Neural progenitor cell (in vitro differentiated cells): Measurements from ENCODE around the gene CCDC18. TPM values are rescaled to one million over a fixed set of nuclear protein-coding genes. Genes with fewer than 3 reads are reported as not detected.
"Not testable (repeated sequence)": the region's sequence is repeated elsewhere in the genome, so short reads cannot be mapped to it uniquely, and the experiment has no call there.

ENCODE experiments used
- DNase-seq: peaks from one replicate; pipeline ENCODE4 v3.0.0-alpha.2; 2016; ENCODE audit warnings: low spot score
- H2AFZ ChIP-seq: fragments of 200-600 bp; sonication (generic); replicated peaks from 2 replicates; pipeline ENCODE4 v1.6.1; 2016; ENCODE audit warnings: antibody characterized with exemption
- H3F3A ChIP-seq: fragments of 200-600 bp; sonication (generic); 2 replicates; pipeline ENCODE4 v1.6.1; 2016; ENCODE audit warnings: antibody characterized with exemption, low read depth
- H3K27ac ChIP-seq: fragments of 200-600 bp; sonication (generic); 2 replicates; pipeline ENCODE4 v1.5.1; 2016; ENCODE audit warnings: mild to moderate bottlenecking
- H3K27me3 ChIP-seq: fragments of 200-600 bp; sonication (generic); 2 replicates; pipeline ENCODE4 v1.6.1; 2016; ENCODE audit warnings: mild to moderate bottlenecking, moderate library complexity
- H3K36me3 ChIP-seq: fragments of 200-600 bp; sonication (generic); 2 replicates; pipeline ENCODE4 v1.5.1; 2016
- H3K4me1 ChIP-seq: fragments of 200-600 bp; sonication (generic); 2 replicates; pipeline ENCODE4 v1.6.1; 2016; ENCODE audit warnings: mixed run types
- H3K4me2 ChIP-seq: fragments of 200-600 bp; sonication (generic); 2 replicates; pipeline ENCODE4 v1.6.1; 2016
- H3K4me3 ChIP-seq: fragments of 200-600 bp; sonication (generic); 2 replicates; pipeline ENCODE4 v1.5.1; 2016
- H3K79me2 ChIP-seq: fragments of 200-600 bp; sonication (generic); 2 replicates; pipeline ENCODE4 v1.6.1; 2016; ENCODE audit warnings: low read depth
- H3K9ac ChIP-seq: fragments of 200-600 bp; sonication (generic); 2 replicates; pipeline ENCODE4 v1.6.1; 2016
- H3K9me3 ChIP-seq: fragments of 200-600 bp; sonication (generic); 2 replicates; pipeline ENCODE4 v1.5.1; 2016; ENCODE audit warnings: low read depth
- H4K20me1 ChIP-seq: fragments of 200-600 bp; sonication (generic); 2 replicates; pipeline ENCODE4 v1.6.1; 2016; ENCODE audit warnings: low read depth
- H3K27ac Mint-ChIP-seq: 3 replicates; pipeline ENCODE4 v1.8.0; 2021; ENCODE audit warnings: mixed read lengths
- H3K27me3 Mint-ChIP-seq: 2 replicates; pipeline ENCODE4 v1.8.0; 2022; ENCODE audit warnings: low read depth, mild to moderate bottlenecking, inconsistent platforms, moderate library complexity, mixed read lengths; ENCODE audit not compliant: insufficient read depth
- H3K36me3 Mint-ChIP-seq: 3 replicates; pipeline ENCODE4 v1.8.0; 2021; ENCODE audit warnings: mixed read lengths
- H3K4me1 Mint-ChIP-seq: 3 replicates; pipeline ENCODE4 v1.8.0; 2021; ENCODE audit warnings: mixed read lengths
- H3K4me3 Mint-ChIP-seq: 3 replicates; pipeline ENCODE4 v1.8.0; 2021; ENCODE audit warnings: mild to moderate bottlenecking, moderate library complexity, mixed read lengths
- H3K9me3 Mint-ChIP-seq: 3 replicates; pipeline ENCODE4 v1.8.0; 2020; ENCODE audit warnings: mixed read lengths
- CTCF ChIP-seq: fragments of 200-600 bp; sonication (generic); IDR thresholded peaks from 2 replicates; pipeline ENCODE4 v1.5.1; 2017; ENCODE audit warnings: antibody characterized with exemption, mild to moderate bottlenecking
- EZH2 ChIP-seq: fragments of 200-600 bp; sonication (generic); IDR thresholded peaks from 2 replicates; pipeline ENCODE4 v1.6.1; 2017; ENCODE audit warnings: antibody characterized with exemption, mild to moderate bottlenecking, moderate library complexity
- EZH2phosphoT487 ChIP-seq: fragments of 200-600 bp; sonication (generic); IDR thresholded peaks from 2 replicates; pipeline ENCODE4 v1.6.1; 2017; ENCODE audit warnings: antibody characterized with exemption
- total RNA-seq: library from RNA; depleted of rRNA; stranded (reverse); fragments of >200 nt; gene quantifications from 2 replicates; pipeline ENCODE4 v1.2.3, GENCODE V29; 2015; ENCODE audit warnings: low replicate concordance

Gene CCDC18
- total RNA-seq, 1 donor from 2014 or later = 54.4 TPM

- H3K27ac Mint-ChIP-seq = no peak overlapping the region
- no peak overlapping the region for H3K4me3 ChIP-seq
Observed at GRCh38 chr1:93238425-93238824, 57.9 kb downstream of the CCDC18 start.

DNA sequence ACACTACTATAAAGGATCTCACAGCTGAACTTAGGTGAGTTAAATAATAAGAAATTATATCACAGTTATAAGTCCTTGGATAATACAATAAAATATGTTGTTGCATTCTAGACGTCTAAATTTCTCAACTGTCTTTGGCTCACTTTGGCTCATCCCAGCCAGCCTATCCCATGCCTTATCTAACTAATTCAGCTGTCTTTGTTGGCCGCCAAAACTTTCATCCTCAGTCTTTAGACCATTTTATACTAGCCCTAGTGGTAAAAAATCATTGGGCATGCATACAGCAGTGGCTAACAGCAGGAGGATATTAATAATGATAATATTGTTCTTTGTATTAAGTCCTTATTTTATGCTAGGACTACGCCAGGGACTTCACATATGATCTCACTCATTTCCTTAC is 59.3 kb downstream of the CCDC18 start:
- Mint-ChIP-seq H3K27me3 (no peaks in the 10 kb centered on the region), H3K27ac (no peak overlapping the region), H3K4me1 (no peaks in the 10 kb centered on the region), H3K9me3 (peaks cover 23% of the 10 kb centered on the region), H3K4me3 (no peak overlapping the region), H3K36me3 (peaks cover 52% of the 10 kb centered on the region)
- Histone ChIP-seq H3K4me1 (no peaks in the 10 kb centered on the region), H4K20me1 (no peaks in the 10 kb centered on the region), H3K9me3 (peaks cover 13% of the 10 kb centered on the region), H3F3A (no peaks in the 10 kb centered on the region), H3K4me2 (no peak overlapping the region), H3K4me3 (no peak overlapping the region), H3K36me3 (peaks cover 30% of the 10 kb centered on the region), H3K9ac (no peak overlapping the region), H3K79me2 (no peaks in the 10 kb centered on the region), H3K27ac (no peak overlapping the region), H2AFZ (no peak overlapping the region), H3K27me3 (no peaks in the 10 kb centered on the region)
- DNase-seq = no peak
- TF ChIP-seq CTCF (no peak), EZH2phosphoT487 (no peak), EZH2 (no peak)

More at GRCh38 chr1:93238425-93238824, 57.9 kb downstream of the CCDC18 start:
- H3K36me3 Mint-ChIP-seq = peaks cover 48% of the 10 kb centered on the region
- no peaks in the 10 kb centered on the region for H3K27me3 Mint-ChIP-seq
- Histone ChIP-seq H3K79me2 (no peaks in the 10 kb centered on the region), H3F3A (no peaks in the 10 kb centered on the region), H3K9me3 (peaks cover 9% of the 10 kb centered on the region), H3K4me2 (no peak overlapping the region), H3K27ac (no peak overlapping the region), H3K27me3 (no peaks in the 10 kb centered on the region), H3K9ac (no peak overlapping the region), H2AFZ (no peak overlapping the region), H3K36me3 (peaks cover 24% of the 10 kb centered on the region), H4K20me1 (no peaks in the 10 kb centered on the region), H3K4me1 (no peaks in the 10 kb centered on the region)
- peaks cover 18% of the 10 kb centered on the region for H3K9me3 Mint-ChIP-seq
- TF ChIP-seq EZH2phosphoT487 (no peak), CTCF (no peak), EZH2 (no peak)
- no peak for DNase-seq
- H3K4me3 Mint-ChIP-seq = no peak overlapping the region
- H3K4me1 Mint-ChIP-seq = no peaks in the 10 kb centered on the region

DNA sequence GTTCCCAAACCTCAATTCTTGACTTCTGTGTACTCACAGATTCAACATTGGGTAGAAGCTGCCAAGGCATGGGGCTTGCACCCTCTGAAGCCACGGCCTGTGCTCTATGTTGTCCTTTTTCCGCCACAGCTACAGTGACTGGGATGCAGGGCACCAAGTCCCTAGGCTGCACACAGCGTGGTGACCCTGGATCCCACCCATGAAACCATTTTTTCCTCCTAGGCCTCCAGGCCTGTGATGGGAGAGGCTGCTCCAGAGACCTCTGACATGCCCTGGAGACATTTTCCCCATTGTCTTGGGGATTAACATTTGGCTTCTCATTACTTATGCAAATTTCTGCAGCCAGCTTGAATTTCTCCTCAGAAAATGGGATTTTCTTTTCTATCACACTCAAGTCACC is 62.7 kb downstream of the CCDC18 start:
- not testable (repeated sequence) for H3K79me2 ChIP-seq, H3K27ac ChIP-seq, H3K4me1 Mint-ChIP-seq, H3K4me3 ChIP-seq, H4K20me1 ChIP-seq, H3K27me3 Mint-ChIP-seq, H2AFZ ChIP-seq, H3F3A ChIP-seq, H3K27ac Mint-ChIP-seq, H3K9ac ChIP-seq, H3K27me3 ChIP-seq, H3K4me3 Mint-ChIP-seq, H3K4me1 ChIP-seq, H3K4me2 ChIP-seq, DNase-seq
- Histone ChIP-seq H3K9me3 (peaks cover 13% of the 10 kb centered on the region), H3K36me3 (peaks cover 30% of the 10 kb centered on the region)
- peaks cover 48% of the 10 kb centered on the region for H3K36me3 Mint-ChIP-seq
- H3K9me3 Mint-ChIP-seq = peaks cover 23% of the 10 kb centered on the region

- H3K9me3 Mint-ChIP-seq = peaks cover 23% of the 10 kb centered on the region
Observed at GRCh38 chr1:93244298-93245069, 64.0 kb downstream of the CCDC18 start.

More at GRCh38 chr1:93244298-93245069, 64.0 kb downstream of the CCDC18 start:
- Histone ChIP-seq H2AFZ (no peak overlapping the region), H3K9me3 (peaks cover 13% of the 10 kb centered on the region), H3K4me2 (no peak overlapping the region), H3K4me3 (no peak overlapping the region), H3K36me3 (peaks cover 22% of the 10 kb centered on the region), H3K79me2 (no peaks in the 10 kb centered on the region), H3K9ac (no peak overlapping the region), H3K27me3 (no peaks in the 10 kb centered on the region), H3K27ac (no peak overlapping the region), H3K4me1 (no peaks in the 10 kb centered on the region), H3F3A (no peaks in the 10 kb centered on the region), H4K20me1 (no peaks in the 10 kb centered on the region)
- H3K36me3 Mint-ChIP-seq = peaks cover 52% of the 10 kb centered on the region
- DNase-seq = no peak
- no peak overlapping the region for H3K4me3 Mint-ChIP-seq
- no peaks in the 10 kb centered on the region for H3K27me3 Mint-ChIP-seq
- no peak for TF ChIP-seq EZH2phosphoT487
- no peak for TF ChIP-seq EZH2
- TF ChIP-seq CTCF = no peak
- H3K27ac Mint-ChIP-seq = no peak overlapping the region
- H3K4me1 Mint-ChIP-seq = no peaks in the 10 kb centered on the region
